Erythroblast (primary cell): ENCODE results near the gene TMEM141.

Experiments used
- GATA1 ChIP-seq: IDR thresholded peaks from 2 replicates; pipeline ENCODE4 v1.6.1; 2011; ENCODE audit warnings: low read depth, mild to moderate bottlenecking, control low read depth, low read length, moderate library complexity
- POLR2A ChIP-seq: IDR thresholded peaks from 2 replicates; pipeline ENCODE4 v1.6.1; 2011; ENCODE audit warnings: mild to moderate bottlenecking, low read length

DNA sequence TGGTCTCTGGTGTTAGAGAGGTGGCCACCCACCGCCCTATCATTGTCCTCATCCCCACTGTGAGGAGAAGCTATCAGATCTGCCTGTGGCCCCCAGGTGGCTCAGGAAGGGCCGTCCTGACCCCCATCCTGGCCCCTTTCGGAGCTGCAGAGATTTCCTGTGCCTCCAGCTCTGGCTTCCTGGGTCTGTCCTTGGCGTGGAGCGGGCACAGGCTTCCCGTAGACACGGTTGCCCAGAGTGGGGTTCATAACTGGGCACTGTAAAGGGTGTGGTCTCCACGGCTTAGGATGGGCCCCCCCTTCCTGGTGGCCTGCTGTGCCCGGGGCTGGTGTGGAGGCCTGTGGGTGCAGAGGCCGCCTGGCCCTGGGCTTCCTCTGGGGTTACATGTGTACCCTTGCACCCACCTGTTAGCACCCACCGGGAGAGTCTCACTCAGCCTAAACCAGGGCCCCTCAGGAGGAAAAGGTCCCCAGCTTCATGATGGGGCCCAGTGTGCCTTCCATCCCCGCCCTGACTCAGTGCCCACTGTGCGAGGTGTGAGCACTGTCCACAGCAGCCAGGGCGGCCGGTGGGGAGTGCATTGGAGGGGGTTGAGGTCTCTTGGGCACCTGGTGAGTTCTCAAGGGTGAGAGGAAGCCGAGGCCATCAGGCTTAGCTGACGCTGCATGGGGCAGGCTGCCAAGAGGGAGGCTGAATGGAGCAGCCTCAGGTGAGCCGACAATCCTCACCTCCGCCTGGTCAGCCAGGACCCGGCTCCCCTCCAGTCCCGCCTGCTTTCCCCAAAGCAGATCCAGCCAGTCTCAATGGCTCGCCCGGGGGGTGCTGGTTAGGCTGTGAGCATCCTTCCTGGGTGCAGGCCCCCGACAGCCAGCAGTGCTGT is 35.8 kb downstream of the TMEM141 start:
- no peak for TF ChIP-seq GATA1
- no peak for TF ChIP-seq POLR2A
